Skeletal muscle tissue (tissue), 4 donors: Measurements from ENCODE around the gene PNMA6E. TPM values are rescaled to one million over a fixed set of nuclear protein-coding genes. Genes with fewer than 3 reads are reported as not detected.
"Not testable (repeated sequence)": the region's sequence is repeated elsewhere in the genome, so short reads cannot be mapped to it uniquely, and the experiment has no call there.

ENCODE experiments used
- H3K27ac ChIP-seq: one replicate; pipeline ENCODE4 v1.7.0; 2013; ENCODE audit warnings: mild to moderate bottlenecking, low read depth, low read length, inconsistent platforms
- H3K27me3 ChIP-seq, 3 donors: one replicate each; pipeline ENCODE4 v1.7.0; 2013; ENCODE audit warnings: low read length in 3 of 3; ENCODE audit not compliant: control insufficient read depth in 3 of 3, insufficient read depth in 3 of 3
- H3K36me3 ChIP-seq, 3 donors: one replicate each; pipeline ENCODE4 v1.7.0; 2013; ENCODE audit warnings: low read length in 3 of 3; ENCODE audit not compliant: control insufficient read depth in 3 of 3, insufficient read depth in 3 of 3
- H3K4me1 ChIP-seq, 3 donors: one replicate each; pipeline ENCODE4 v1.7.0; 2013; ENCODE audit warnings: low read length in 3 of 3, mild to moderate bottlenecking in 3 of 3; ENCODE audit not compliant: control insufficient read depth in 3 of 3, insufficient read depth in 3 of 3
- H3K4me3 ChIP-seq, 3 donors: one replicate each; pipeline ENCODE4 v1.7.0; 2013; ENCODE audit warnings: low read length in 3 of 3
- H3K9ac ChIP-seq, 3 donors: one replicate each; pipeline ENCODE4 v1.7.0; 2013; ENCODE audit warnings: low read length in 3 of 3, mild to moderate bottlenecking in 3 of 3, moderate library complexity in 2 of 3, low read depth in 1 of 3
- H3K9me3 ChIP-seq, 3 donors: one replicate each; pipeline ENCODE4 v1.7.0; 2013; ENCODE audit warnings: low read length in 3 of 3; ENCODE audit not compliant: control insufficient read depth in 3 of 3
- total RNA-seq: library from RNA; depleted of rRNA; stranded (reverse); fragments of >200 nt; gene quantifications from one replicate; pipeline ENCODE4 v1.2.3, GENCODE V29; 2014
- donor health status: Osteomylitis.

Gene PNMA6E
- total RNA-seq, 1 donor from 2014 or later: not detected

DNA sequence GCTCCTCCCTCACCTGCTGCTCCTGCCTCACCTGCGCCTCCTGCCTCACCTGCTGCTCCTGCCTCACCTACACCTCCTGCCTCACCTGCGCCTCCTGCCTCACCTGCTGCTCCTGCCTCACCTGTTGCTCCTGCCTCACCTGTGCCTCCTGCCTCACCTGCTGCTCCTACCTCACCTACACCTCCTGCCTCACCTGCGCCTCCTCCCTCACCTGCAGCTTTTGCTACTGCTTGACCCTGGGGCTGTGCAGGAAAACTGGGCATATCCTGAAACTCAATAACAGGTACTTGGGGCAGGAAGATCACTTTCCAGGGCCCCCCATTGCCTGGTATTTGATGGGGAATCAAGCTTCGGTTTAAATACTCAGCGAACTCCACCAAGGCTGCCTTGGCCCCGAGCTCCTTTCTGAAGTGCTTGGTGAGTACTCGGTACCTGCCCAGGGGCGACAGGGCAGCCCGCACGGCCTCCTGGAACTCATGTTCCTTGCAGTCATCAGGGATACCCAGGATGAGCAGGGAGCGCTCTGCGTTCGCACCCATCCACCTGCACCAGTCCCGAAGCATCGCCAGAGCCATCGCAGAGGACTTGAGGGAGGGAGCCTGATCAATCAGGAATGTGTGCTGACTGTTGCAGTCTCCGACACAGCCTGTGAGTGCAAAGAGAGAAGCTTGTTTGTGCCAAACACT lies 2.7 kb downstream of the PNMA6E start:
- Histone ChIP-seq H3K4me1 (no peaks in the 10 kb centered on the region), H3K9me3 (no peaks in the 10 kb centered on the region), H3K27ac (no peak overlapping the region), H3K36me3 (no peaks in the 10 kb centered on the region), H3K27me3 (no peaks in the 10 kb centered on the region), H3K4me3 (no peak overlapping the region), H3K9ac (no peak overlapping the region)

DNA sequence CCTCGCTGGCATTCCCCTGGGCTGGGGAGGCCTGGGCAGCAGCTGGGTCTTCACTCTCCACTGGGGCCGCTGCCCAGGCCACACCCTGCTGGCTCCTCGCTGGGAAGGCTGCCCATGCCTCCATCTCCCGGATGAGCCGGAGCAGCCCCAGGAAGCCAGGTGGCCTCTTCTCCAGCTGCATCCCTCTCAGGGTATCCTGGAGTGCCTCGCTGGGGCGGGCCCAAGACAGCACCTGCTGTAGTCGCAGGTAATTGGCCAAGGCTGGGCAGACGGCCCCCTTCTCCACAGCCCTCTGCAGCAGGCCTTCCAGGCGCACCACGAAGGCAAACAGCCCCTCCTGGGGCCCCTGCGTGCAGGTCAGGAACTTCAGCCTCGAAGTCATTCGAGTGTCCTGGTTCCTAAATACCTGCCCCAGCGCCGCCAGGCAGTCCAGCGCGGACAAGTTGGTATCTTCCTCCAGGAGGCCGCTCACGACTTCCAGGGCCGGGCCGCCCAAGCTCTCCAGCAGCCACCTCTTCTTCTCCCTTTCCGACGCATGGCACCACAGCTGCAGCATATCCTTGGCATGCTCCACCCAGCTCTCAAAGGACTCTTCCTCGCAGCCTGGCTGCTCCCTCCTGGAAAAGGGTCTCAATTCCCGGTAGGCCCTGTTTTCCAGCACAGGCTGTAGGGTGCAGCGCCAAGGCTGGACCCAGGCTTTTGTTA lies 3.7 kb downstream of the PNMA6E start:
- no peaks in the 10 kb centered on the region for H3K9me3 ChIP-seq
- H3K27ac ChIP-seq: no peak overlapping the region
- H3K27me3 ChIP-seq: no peaks in the 10 kb centered on the region
- no peaks in the 10 kb centered on the region for H3K36me3 ChIP-seq
- no peaks in the 10 kb centered on the region for H3K4me1 ChIP-seq
- no peak overlapping the region for H3K4me3 ChIP-seq
- H3K9ac ChIP-seq: no peak overlapping the region

DNA sequence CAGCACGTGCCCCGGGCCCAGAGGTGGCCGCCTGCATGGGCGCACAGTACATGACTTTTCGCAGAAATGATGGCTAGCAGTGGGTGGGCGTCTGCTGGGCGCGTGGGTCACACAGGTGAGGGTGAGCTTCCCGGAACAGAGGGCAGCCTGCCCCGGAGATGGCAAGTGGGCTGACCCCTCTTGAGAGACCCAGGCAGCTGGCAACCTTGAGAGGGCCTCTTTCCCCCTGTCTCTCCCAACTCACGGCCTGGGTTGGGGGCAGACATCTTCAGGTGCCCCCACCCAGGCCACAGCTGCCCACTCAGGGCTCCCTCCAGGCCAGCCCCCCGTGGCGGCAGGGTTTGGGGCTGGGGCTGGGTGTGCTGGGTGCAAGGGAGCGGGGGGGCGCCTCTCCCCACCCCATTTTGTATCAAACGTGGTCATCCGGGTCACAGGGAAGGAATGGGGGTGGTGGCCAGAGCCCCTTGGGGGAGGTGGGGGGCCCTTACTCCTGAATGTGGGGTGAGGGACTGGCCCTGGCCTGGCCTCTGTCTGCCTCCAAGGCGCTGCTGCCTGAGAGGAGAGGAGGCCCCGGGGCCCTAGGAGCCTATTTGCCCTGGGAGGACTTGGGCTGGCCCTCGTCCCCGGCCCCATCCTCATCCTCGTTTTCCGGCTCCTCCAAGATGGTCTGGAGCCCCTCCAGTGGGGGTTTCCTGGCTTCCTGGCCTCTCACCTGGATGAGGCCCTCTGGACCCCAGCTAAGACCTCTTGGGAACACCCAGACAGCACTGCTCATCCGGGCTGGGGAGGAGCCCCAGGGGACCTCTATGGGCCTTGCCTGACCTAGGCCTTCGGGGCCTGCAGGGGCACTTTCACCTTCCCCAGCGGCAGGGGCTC lies 4.6 kb downstream of the PNMA6E start:
- Histone ChIP-seq H3K4me3 (no peak overlapping the region), H3K27ac (no peak overlapping the region), H3K27me3 (no peaks in the 10 kb centered on the region), H3K4me1 (no peaks in the 10 kb centered on the region), H3K9ac (no peak overlapping the region), H3K36me3 (no peaks in the 10 kb centered on the region), H3K9me3 (no peaks in the 10 kb centered on the region)

DNA sequence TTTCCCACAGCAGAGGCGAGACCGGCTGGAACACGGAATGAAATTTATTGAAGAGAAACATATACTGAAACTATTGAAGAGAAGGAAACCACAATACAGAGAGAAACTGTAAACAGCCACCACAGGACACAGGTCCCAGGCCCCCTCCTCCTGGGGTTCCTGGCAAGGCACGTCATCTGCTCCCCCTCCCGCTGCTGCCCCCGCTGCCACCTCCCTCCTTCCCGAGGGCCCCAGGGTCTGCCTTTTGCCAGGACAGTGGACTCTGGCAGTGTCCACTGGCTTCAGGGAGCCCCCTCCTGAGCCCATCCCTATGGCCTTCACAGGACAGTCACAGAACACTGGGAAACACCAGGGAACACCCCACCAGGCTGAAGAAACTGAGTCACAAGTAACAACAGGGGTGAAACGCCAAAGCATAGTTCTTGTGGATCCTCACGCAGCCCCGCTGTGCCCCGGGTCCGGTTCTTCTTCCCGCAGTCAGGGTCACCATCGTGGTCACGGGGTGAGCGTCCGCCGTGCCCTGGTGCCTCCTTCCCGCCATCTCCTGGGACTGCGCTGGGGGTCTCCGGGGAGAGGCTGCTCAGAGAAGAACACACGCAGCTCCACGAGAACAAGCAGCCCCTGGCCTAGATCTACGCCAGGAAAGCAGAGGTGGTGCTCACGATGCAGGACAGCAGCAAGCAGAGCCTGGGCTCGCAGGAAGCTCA lies 5.4 kb downstream of the PNMA6E start:
- Histone ChIP-seq H3K27ac (no peak overlapping the region), H3K9ac (no peak overlapping the region), H3K27me3 (no peaks in the 10 kb centered on the region), H3K9me3 (no peaks in the 10 kb centered on the region), H3K4me1 (no peaks in the 10 kb centered on the region), H3K4me3 (no peak overlapping the region), H3K36me3 (no peaks in the 10 kb centered on the region)

DNA sequence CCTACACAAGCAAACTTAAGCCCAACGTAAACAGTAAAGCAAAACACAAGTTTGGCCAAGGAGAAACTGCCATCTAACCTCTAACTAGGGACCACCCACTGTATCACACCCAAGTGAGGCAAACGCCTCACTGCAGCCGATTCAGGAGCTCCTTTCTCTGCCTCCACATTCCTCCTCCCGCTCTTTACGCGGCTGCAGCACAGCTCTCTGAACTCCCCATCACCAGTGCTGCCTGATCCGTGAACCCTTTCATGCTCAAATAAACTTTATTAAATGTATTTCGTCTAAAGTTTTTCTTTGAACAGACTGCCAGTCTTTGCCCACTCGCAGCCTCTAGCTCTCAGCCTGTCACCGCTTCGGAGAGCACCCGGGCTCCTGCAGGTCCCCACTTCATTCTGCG lies 6.5 kb downstream of the PNMA6E start:
- Histone ChIP-seq H3K27ac (no peak overlapping the region), H3K9ac (no peak overlapping the region), H3K27me3 (no peaks in the 10 kb centered on the region), H3K4me3 (no peak overlapping the region), H3K9me3 (no peaks in the 10 kb centered on the region), H3K4me1 (no peaks in the 10 kb centered on the region), H3K36me3 (no peaks in the 10 kb centered on the region)

DNA sequence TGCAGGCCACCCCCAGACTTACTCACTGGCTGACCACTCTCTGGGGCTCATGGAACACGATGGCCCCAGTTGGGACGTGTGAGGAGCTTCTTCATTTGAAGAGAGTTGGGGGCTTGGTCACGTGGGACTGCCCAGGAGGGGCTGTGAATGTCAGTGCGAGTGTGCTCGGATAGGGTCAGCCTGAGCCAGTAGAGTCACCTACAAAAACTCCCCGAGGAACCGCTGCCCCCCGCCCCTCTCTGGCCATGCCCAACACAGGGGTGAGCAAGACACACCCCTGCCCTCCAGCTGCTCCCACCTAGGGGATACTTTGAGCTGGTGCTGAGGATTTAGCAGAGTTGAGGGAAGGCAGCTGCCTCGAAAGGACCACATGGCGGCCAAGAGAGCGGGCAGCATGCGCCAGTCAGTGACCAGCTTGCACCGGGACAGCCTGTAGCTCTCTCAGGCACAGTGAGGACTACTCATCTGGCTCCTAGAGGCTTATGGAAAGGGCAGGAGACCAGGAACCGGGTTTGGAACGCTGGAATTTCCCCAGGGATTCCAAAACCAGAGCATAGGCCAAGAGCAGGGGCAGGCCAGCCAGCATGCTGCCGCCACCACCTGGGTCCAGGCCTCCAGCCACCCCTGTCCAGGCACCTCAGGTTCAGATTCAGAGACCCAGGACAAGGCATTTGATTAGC lies 8.4 kb downstream of the PNMA6E start:
- H3K36me3 ChIP-seq: no peaks in the 10 kb centered on the region
- no peaks in the 10 kb centered on the region for H3K27me3 ChIP-seq
- H3K9me3 ChIP-seq: no peaks in the 10 kb centered on the region
- no peak overlapping the region for H3K27ac ChIP-seq
- H3K4me3 ChIP-seq: no peak overlapping the region
- H3K4me1 ChIP-seq: no peaks in the 10 kb centered on the region
- no peak overlapping the region for H3K9ac ChIP-seq

DNA sequence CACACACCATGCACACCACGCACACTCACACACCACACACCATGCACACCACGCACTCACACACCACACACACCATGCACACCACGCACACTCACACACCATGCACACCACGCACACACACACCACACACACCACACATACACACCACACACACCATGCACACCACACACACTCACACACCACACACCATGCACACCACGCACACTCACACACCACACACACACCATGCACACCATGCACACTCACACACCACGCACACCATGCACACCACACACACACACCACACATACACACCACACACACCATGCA lies 11.7 kb downstream of the PNMA6E start:
- not testable (repeated sequence) for H3K9me3 ChIP-seq, H3K4me1 ChIP-seq, H3K27me3 ChIP-seq, H3K27ac ChIP-seq, H3K9ac ChIP-seq, H3K4me3 ChIP-seq, H3K36me3 ChIP-seq

DNA sequence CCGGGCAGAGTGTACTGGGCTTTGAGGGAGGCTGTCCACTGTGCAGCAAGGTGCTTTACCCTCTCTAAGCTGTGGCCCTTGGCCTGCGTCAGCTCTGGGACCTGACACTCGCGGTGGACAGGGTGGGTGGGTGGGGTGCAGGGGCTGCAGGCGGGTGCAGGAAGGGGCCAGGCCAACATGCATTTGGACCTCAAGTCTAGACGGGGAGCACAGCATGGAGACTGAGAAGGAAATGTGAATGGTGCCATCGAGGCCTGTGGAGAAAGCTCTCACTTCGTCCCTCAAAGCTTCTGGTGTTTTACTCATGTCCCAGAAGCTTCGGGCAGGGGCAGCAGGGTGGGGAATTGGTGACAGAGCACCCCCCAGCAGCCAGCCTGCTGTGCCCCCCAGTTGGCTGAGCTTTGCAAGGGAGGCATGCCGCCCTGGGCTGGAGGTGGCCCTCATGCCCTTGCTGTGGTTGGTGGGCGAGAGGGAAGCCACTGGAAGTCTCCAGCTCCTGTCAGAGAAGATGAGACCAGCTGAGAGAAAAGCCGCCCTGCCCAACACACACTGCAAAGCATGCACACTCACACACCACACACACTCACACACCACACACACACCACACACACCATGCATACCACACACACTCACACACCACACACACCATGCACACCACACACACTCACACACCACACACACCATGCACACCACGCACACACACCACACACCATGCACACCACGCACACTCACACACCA lies 12.3 kb downstream of the PNMA6E start:
- H3K4me3 ChIP-seq: no peak overlapping the region
- H3K9ac ChIP-seq: no peak overlapping the region
- H3K36me3 ChIP-seq: no peaks in the 10 kb centered on the region
- no peaks in the 10 kb centered on the region for H3K27me3 ChIP-seq
- no peaks in the 10 kb centered on the region for H3K9me3 ChIP-seq
- H3K27ac ChIP-seq: no peak overlapping the region
- no peaks in the 10 kb centered on the region for H3K4me1 ChIP-seq
